GM12801 (cell line): ENCODE measurements around the gene CD46.

Experiments used
- CTCF ChIP-seq: IDR thresholded peaks from one replicate; pipeline ENCODE4 v1.5.1; 2011; ENCODE audit warnings: control low read depth; ENCODE audit not compliant: insufficient read length; ENCODE audit errors: extremely low read depth

The CD46 gene

DNA sequence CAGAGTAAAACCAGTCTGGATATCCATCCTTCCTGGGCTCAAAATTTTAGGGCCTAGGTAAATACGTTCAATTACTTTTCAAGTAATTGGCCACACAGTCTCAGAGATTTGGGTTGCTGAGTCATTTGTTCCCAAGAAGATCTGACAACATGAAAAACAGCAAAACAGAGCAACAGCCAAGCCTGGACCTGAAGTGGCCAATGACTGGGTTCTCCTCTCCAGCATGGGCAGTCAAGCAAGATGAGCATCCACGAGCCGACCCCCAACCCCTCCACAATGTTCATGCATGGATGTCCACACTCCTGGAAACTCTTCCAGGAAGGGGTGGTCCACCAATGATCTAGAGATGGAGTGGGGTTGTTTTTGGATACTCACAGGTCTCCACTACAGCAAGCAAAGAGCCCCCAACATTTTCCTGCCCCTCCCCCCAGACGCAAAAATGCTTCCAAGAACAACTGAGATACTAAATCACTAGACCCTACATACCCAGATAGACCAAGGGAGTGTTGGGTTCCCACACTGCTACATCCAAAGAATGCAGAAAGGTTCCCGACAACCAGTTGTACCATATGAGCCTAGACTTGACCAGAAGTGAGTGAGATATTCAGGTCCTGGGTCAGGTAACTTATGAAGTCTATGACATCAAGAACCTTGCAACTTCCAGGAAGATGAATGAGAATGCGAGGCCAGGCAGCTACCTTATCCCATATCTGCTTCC is 73.0 kb downstream of the CD46 start:
- TF ChIP-seq CTCF, result no peak

DNA sequence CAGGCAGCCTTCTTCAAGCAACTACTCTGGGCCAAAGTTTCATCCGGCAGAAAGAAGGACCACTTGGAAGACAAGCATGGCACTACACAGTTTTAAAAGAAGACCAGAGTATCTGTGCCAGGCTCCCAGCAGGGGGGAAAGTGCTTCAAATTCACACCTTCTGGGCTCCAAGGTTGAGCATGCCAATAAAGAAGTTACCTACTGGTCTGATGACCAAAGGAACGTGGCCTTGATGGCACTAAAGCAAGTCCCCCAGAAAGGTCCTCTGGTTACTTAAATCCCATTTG is 73.5 kb downstream of the CD46 start:
- no peak for TF ChIP-seq CTCF

GRCh38 chr1:207825719-207826556 is 74.1 kb downstream of the CD46 start:
- no peak for TF ChIP-seq CTCF

- TF ChIP-seq CTCF, result no peak
Measured at GRCh38 chr1:207826557-207827487, 75.0 kb downstream of the CD46 start.

DNA sequence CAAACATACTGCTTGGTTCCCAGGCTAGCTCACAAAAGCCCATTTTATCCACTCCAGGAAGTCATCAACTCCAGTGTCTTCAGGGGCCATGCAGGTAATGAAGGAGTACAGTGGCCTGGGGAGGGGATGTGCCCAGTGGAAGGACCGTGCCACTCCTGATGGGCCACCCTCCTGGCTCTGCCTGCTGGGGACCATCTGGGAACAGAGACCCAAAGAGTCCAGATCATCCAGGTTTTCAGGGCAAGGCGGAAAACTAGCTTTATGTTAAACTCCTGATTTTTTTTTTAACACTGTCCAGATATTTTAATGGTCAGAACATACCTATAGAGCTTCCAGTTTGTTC is 75.6 kb downstream of the CD46 start:
- TF ChIP-seq CTCF, result no peak

GRCh38 chr1:207828046-207828445 is 76.2 kb downstream of the CD46 start:
- no peak for TF ChIP-seq CTCF
